GM21717 (cell line): ENCODE results near the gene RAD51D.
"Not testable (repeated sequence)": the region's sequence is repeated elsewhere in the genome, so short reads cannot be mapped to it uniquely, and the experiment has no call there.

ENCODE experiments used
- ATAC-seq: cut with Tn5 transposase; IDR thresholded peaks from one replicate; pipeline ENCODE4 v1.9.1; 2021; ENCODE audit warnings: mild to moderate bottlenecking, moderate library complexity; ENCODE audit not compliant: unreplicated experiment

RAD51D gene

GRCh38 chr17:35069311-35069710 lies 50.3 kb downstream of the RAD51D start:
- no peak for ATAC-seq

- no peak for ATAC-seq
These were observed 51.4 kb downstream of the RAD51D start for GRCh38 chr17:35068249-35068648.

DNA sequence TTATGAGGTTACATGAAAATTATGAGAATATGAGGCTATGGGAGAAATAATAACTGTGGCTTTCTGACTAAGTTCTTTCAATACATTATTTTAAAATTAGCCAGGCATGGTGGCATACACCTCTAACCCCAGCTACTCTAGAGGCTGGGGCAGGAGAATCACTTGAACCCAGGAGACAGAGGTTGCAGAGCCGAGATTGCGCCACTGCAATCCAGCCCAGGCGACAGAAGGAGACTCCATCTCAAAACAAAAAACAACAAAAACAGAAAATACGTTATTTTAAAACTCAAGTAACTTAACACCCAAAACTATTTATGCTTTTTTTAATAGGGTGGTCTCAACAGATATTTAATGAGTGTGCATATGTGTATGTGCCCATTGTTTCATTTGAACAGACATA lies 53.8 kb downstream of the RAD51D start:
- ATAC-seq = no peak

DNA sequence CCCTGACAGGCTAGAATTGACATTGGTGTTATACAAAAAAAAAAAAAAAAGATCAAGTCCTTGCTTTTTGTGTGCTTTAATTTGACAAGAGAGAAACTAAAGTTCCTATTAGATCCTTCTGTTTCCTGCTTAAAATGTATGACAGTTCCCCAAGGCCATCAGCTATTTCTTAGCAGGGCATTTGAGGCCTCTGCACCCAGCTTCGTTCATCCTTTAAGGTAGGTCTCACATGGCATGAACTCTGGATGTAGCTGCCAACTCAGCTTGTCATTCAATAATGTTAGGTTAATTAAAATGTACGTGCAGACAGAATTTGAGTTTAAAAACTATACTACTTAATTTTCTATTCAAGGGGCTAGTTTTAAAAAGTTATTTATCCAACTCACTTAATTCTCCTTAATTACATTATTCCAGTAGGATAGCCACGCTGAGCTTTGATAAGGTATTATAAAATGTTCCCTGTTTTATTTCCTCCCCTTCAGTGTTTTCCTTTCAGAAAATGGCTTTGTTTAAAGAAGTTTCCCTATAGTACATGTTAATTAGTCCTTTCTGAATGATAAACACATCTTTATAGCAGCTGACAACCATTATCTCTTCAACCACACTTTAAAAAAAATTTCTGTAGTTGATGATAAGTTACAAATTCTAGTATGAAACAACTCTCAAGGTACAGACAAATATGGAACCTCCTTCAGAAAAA lies 55.0 kb downstream of the RAD51D start:
- no peak for ATAC-seq

- ATAC-seq = peak; percentile 80
These were observed 56.0 kb downstream of the RAD51D start, which contains the start of gene RFFL for GRCh38 chr17:35063514-35064223. RFFL (minus strand) TSS chr17:35063707; CDS start chr17:35026553, 37,154 bp downstream.

DNA sequence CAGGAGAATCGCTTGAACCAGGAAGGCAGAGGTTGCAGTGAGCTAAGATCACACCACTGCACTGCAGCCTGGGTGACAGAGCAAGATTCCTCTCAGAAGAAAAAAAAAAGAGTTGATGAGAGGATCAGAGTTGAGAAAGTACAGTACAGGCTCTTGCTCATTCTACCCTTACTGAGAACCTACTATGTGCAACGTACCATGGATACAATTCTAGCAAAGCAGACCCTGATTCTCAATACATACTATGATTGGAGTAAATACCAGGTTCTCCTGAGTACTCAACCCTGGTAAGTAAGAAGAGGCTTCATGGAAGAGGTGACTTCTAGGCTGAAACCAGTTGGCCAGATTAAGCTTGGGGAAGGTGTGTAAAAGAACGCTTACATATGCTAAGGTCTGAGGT lies 57.4 kb downstream of the RAD51D start:
- ATAC-seq = no peak

DNA sequence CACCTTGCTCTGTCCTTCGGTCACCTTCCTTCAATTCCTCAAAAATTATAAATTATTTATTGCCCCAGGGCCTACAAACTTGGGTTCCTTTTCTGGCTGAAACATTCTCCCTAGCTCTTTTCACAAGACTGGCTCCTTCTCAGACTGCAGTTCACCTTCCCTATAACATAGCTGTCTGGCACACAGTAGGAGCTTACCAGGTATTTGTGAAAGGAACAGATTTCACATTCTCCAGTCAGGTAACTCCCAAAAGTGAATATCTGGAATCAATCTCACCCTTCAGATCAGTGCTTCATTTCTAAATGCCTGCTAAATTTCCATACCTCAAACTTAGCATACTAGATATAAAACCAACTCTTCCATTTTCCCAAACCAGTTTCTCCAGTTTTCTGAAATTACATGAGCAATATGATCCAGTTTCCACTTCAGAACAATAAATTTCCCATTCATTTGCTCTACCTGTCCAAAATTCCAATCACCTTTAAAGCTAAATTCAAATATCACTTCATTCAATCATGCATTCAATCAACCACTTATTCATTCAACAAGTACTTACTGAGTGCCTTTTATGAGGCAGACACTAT lies 62.2 kb downstream of the RAD51D start:
- no peak for ATAC-seq

DNA sequence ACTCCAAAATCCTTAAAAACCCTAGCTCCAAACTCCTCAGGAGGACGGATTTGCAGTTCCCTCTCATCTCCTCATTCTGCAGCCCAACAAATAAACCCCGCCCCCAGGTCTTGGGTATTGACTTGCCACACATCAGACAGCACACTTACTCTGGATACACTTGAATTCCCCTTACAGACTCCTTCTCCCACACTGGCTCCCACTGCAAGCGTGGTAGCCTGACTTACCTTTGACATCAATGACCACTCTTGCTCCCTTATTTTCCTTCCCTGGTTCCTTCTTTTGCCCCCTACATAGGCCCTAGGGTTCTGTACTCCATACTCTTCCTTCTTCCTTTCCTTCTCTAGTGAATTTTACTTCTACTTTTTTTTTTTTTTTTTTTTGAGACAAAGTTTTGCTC lies 63.6 kb downstream of the RAD51D start:
- no peak for ATAC-seq

- ATAC-seq = no peak
These were observed 66.5 kb downstream of the RAD51D start for GRCh38 chr17:35053204-35053603.

DNA sequence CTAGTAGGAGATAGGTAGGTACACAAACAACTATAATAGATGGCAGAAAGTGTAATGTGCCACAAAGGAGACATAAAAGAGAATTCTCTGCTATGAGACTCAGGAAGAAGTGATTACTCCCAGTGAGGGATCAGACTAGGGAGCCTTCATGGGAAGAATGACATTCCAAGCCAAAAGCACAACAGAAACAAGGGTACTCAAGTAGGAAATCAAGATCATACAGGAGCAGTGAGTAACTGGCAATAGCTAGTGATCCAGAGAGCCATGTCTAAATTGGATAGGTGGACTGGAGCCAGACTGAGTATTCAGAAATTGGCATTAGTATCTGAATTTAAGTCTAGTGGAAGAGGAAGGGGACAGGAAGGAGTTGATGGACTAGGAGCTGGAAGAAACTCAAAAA lies 66.9 kb downstream of the RAD51D start:
- ATAC-seq = no peak

GRCh38 chr17:35052241-35052610 lies 67.4 kb downstream of the RAD51D start:
- ATAC-seq = no peak

DNA sequence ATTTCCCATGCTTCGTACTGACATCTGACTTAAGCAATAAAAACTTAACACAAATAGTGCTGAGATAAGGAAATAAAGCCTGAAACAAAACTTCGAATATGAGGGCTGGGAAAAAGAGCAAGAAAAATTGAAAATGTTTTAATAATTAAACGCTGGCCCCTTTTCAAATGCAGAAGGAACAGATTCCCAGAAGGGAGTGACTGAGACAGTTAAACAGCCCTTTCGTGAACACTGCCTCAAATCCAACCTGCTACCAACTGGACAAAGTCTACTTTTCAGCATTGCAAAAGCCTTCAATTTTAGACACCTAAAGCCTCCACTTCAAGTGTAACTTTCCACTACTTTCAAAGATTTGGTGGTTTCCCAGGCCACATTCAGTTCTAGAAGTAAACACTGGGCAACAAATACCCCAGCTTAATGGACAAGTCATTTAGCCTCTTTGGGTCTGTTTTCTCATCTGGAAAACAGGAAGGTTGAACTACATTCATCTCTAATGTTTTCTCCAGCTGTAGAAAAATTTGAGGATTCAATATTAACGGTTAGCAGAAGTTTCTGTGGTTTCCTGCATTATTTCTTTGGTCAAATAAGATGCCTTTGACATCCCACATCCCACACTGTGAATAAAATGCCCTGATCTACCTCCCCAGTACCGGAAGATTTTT lies 68.0 kb downstream of the RAD51D start:
- ATAC-seq = no peak

- no peak for ATAC-seq
These were observed 68.5 kb downstream of the RAD51D start for GRCh38 chr17:35051183-35051578.

DNA sequence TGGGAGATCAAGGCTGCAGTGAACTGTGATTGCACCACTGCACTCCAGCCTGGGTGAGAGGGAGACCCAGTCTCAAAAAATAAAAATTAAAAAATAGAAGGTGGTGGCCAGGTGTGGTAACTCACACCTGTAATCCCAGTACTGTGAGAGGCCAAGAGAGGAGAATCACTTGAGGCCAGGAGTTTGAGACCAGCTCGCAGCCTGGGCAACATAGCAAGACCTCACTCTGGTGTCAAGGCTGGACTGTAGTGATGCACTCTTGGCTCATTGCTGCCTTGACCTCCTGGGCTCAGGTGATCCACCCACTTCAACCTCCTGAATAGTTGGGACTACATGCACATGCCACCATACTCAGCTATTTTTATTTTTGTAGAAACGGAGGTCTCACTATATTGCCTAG lies 69.5 kb downstream of the RAD51D start:
- no peak for ATAC-seq

- ATAC-seq = no peak
These were observed 70.8 kb downstream of the RAD51D start for GRCh38 chr17:35048685-35049379.

DNA sequence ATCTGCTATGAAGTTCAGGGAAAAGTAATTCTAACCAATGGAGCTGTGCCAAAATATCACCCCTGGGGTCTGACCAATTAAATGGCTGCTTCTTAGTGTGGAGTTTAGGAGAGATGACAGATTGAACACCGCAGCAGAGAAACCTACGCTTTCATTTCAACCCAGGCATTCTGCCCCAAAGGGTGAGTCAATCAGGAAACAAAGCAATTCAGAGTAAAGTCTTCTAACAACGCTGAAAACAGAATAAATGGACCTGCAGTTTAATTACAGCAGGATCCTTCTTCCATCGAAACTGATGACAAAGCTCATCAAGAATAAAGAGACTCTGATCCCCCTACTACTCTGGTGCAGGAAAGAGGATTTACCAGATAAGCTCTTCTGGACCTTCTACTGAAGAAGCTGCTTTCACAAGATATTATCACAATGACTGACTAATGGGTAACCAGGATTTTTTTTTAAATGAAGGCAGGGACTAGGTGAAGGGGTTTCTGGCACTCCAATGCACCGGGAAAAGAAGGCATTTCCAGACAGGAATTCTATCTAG lies 72.8 kb downstream of the RAD51D start:
- ATAC-seq = peak; percentile 55

DNA sequence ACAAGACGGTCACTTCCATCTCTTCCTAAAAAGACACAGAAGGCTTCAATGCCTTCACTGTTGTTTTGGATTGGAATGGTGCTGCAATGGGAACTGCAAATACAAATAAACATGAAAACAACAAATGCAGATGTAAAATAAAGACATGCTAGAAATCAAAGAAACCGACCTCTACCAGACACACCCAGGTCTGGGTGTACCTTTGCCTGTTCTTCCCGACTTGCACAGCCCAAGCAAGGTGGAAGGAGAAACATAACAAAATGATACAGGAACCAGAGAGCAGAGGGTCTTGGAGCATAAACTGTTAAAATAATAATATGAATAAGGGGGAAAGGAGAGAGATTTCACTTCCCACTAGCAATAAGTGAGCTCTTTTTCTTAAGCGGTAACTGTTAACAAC lies 73.4 kb downstream of the RAD51D start:
- no peak for ATAC-seq

DNA sequence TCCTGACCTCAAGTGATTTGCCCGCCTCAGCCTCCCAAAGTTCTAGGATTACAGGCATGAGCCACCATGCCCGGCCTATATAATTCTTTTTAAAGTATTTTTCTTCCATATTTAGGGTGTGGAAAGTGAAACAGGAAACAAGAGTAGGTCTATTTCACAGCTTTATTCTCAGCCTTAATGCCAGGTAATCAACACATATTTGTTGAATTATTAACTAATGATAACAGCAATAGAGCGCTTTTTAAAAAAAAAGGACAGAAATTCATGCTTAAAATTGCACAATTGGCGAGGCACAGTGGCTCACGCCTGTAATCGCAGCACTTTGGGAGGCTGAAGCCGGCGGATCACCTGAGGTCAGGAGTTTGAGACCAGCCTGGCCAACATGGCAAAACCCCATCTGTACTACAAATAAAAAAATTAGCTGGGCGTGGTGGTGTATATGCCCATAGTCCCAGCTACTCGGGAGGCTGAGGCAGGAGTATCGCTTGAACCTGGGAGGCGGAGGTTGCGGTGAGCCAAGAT lies 74.1 kb downstream of the RAD51D start:
- not testable (repeated sequence) for ATAC-seq

DNA sequence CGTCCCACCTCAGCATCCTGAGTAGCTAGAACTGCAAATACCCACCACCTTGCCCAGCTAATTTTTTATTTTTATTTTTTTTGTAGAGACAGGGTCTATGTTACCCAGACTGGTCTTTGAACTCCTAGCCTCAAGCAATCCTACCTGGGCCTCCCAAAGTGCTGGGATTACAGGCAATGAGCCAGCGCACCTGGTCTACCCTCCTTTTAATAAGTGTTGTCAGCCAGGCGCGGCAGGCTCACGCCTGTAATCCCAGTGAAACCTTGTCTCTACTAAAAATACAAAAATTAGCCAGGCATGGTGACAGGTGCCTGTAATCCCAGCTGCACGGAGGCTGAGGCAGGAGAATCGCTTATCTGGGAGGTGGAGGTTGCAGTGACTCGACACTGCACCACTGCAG lies 75.5 kb downstream of the RAD51D start:
- no peak for ATAC-seq
